NCI-H1417 (cell line): ENCODE results near the gene VGLL4.

Experiments used
- DNase-seq, 3 experiments: peaks; one replicate each; lab custom pipeline; 2025; lab: John Stamatoyannopoulos, UW

The VGLL4 gene

GRCh38 chr3:11653298-11654055 is 9.8 kb upstream of the VGLL4 start:
- no peak for DNase-seq

- peak in 2 of 3 experiments; percentile 6 to 47 for DNase-seq
Observed at GRCh38 chr3:11651900-11652299, 8.2 kb upstream of the VGLL4 start.

- DNase-seq, result no peak
Observed at GRCh38 chr3:11651477-11651876, 7.8 kb upstream of the VGLL4 start.

- no peak for DNase-seq
Observed at GRCh38 chr3:11650391-11650790, 6.7 kb upstream of the VGLL4 start.

GRCh38 chr3:11648735-11649134 is 5.0 kb upstream of the VGLL4 start:
- no peak for DNase-seq

GRCh38 chr3:11643201-11643603 is 513 bp downstream of the VGLL4 start:
- DNase-seq, result peak in 1 of 3 experiments; percentile 38

- peak; percentile 29 to 80 (median 51) for DNase-seq
Observed at GRCh38 chr3:11642431-11643191, 1.1 kb downstream of the VGLL4 start.

GRCh38 chr3:11641683-11642430 is 1.9 kb downstream of the VGLL4 start:
- DNase-seq, result peak in 1 of 3 experiments; percentile 61

- no peak for DNase-seq
Observed at GRCh38 chr3:11641316-11641682, 2.4 kb downstream of the VGLL4 start.

- DNase-seq, result peak in 1 of 3 experiments; percentile 2
Observed at GRCh38 chr3:11640009-11640673, 3.6 kb downstream of the VGLL4 start.

- DNase-seq, result peak; percentile 35 to 84 (median 67)
Observed at GRCh38 chr3:11638495-11639358, 5.0 kb downstream of the VGLL4 start.

GRCh38 chr3:11637901-11638458 is 5.7 kb downstream of the VGLL4 start:
- no peak for DNase-seq

- DNase-seq, result no peak
Observed at GRCh38 chr3:11636394-11636770, 7.3 kb downstream of the VGLL4 start.

- DNase-seq, result no peak
Observed at GRCh38 chr3:11635680-11636393, 7.9 kb downstream of the VGLL4 start.

GRCh38 chr3:11634974-11635612 is 8.6 kb downstream of the VGLL4 start:
- DNase-seq, result no peak

- no peak for DNase-seq
Observed at GRCh38 chr3:11634081-11634635, 9.6 kb downstream of the VGLL4 start.

GRCh38 chr3:11632966-11633365 is 10.7 kb downstream of the VGLL4 start:
- DNase-seq, result no peak

GRCh38 chr3:11632564-11632963 is 11.2 kb downstream of the VGLL4 start:
- peak in 2 of 3 experiments; percentile 9 to 79 for DNase-seq

- peak in 1 of 3 experiments; percentile 30 for DNase-seq
Observed at GRCh38 chr3:11631820-11632219, 11.9 kb downstream of the VGLL4 start.
